NCI-H2227 treated with DMSO at 0.1 percent for 48 hours (cell line): ENCODE measurements around the gene EPB42.
"Not testable (repeated sequence)": the region's sequence is repeated elsewhere in the genome, so short reads cannot be mapped to it uniquely, and the experiment has no call there.

Experiments
- DNase-seq: peaks from one replicate; lab custom pipeline; 2025; lab: John Stamatoyannopoulos, UW

Gene EPB42

GRCh38 chr15:43185157-43186002 lies 35.4 kb downstream of the EPB42 start, which contains the start of gene CCNDBP1:
TSS of gene CCNDBP1 (plus strand) at chr15:43185403. CDS start at chr15:43185499, 96 bp downstream.
- DNase-seq: peak; percentile 57

DNA sequence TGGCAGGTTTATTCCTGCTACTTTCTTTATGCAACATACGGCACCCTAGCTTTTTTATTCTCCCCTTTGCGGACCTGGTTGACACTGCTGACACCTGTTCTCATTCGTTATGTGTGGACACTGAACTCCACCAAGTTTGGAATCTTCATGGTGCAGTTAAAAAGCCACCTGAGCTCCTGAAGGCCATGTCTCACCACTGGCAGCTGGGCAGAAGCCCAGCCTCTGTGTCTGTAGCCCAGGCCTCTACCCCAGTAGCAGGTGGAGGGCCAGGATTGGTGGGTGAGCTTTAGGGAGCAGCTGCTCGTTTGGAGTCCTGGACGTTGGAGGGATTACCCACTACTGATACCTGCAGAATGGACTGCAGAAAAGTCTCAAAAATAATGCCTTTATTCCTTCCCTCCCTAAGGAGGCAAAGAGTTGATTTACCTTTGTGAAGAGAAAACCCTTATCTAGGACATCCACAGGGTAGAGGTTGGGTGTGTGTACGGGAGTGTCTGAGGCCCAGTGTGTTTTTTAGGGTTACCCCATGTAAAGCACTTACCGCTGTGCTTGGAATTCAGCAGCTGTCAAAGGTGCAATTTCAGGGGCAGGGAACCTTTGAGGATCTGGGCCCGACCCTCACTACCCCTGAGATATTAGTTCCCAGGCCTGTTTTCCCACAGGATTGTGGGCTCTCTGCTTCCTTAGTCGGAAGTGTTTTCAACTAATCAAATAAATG lies 36.3 kb downstream of the EPB42 start:
- no peak for DNase-seq

GRCh38 chr15:43183270-43183669 lies 37.5 kb downstream of the EPB42 start:
- DNase-seq: no peak

GRCh38 chr15:43177147-43177546 lies 43.7 kb downstream of the EPB42 start:
- DNase-seq: not testable (repeated sequence)

DNA sequence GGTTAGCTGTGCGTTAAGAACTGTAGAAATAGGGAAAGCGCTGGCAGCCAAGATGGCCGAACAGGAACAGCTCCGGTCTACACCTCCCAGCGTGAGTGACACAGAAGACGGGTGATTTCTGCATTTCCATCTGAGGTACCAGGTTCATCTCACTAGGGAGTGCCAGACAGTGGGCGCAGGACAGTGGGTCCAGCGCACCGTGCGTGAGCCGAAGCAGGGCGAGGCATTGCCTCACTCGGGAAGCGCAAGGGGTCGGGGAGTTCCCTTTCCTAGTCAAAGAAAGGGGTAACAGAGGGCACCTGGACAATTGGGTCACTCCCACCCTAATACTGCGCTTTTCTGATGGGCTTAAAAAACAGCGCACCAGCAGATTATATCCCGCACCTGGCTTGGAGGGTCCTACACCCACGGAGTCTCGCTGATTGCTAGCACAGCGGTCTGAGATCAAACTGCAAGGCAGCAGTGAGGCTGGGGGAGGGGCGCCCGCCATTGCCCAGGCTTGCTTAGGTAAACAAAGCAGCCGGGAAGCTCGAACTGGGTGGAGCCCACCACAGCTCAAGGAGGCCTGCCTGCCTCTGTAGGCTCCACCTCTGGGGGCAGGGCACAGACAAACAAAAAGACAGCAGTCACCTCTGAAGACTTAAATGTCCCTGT lies 45.0 kb downstream of the EPB42 start:
- DNase-seq: not testable (repeated sequence)

GRCh38 chr15:43169888-43170287 lies 50.9 kb downstream of the EPB42 start:
- DNase-seq: no peak

GRCh38 chr15:43168192-43169107 lies 52.4 kb downstream of the EPB42 start:
- no peak for DNase-seq

GRCh38 chr15:43167261-43167660 lies 53.6 kb downstream of the EPB42 start:
- not testable (repeated sequence) for DNase-seq

DNA sequence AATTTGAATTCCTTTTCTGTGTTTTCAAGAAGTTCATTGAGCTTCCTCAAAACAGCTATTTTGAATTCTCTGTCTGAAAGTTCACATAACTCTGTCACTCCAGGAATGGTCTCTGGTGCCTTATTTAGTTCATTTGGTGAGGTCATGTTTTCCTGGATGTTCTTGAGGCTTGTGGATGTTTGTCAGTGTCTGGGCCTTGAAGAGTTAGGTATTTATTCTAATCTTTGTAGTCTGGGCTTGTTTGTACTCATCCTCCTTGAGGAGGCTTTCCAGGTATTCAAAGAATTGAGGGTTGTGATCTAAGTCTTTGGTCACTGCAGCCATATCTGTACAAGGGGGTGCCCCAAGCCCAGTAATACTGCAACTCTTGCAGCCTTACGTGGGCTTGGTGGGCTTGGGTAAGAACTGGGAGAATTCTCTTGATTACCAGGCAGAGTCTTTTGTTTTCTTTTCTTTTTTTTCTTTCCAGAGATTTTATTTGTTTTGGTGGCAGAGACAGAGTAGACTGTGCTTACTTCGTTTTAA lies 55.0 kb downstream of the EPB42 start:
- no peak for DNase-seq

DNA sequence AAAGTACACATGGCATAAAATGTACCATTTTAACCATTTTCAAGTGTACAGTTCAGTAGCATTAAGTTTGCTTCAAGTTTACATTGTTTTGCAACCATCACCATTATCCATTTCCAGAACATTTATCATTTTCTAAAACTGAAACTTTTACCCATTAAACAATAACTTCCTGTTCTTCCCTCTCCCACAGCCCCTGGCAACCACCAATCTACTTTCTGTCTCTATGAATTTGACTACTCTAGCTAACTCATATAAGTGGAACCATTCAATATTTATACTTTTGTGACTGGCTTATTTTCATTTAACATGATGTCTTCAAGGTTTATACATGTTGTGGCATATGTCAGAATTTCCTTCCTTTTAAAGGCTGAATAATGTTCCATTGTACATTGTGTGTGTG lies 67.5 kb downstream of the EPB42 start:
- no peak for DNase-seq

- DNase-seq: no peak
Observed at GRCh38 chr15:43151688-43152087, 69.1 kb downstream of the EPB42 start.

DNA sequence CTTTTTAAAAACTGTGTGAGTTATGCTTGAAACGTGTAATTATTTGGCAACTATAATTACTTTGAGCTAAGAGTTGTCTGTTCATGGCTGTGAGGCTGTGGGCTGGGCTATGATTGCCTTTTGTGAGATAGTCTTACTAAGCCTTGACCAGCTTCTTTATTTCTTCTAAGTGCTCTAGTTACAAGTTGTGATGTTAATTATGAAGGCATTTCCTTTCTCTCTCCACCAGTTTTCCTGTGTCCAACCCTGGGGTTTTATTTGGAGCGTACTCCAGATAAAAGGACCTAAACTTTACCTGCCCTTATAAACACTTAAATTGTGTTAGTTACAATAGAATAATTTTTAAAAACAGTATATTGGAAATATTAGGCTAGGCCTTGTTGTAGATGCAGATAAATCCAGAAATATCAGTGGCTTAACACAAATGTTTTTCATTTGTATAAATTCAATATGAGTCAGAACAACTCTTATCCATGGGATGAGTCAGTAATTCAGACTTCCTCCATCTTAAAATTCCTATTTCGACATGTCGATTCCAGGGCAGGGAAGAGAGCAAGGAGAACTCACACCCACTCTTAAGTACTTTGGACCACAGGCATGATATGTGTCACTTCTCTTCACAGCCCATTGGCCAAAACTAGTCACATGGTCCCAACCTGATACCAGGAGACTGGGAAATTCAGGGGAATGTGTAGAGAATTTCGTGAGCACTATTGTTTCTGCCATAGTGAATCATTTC lies 70.5 kb downstream of the EPB42 start:
- DNase-seq: no peak
